GM23338 (cell line): ENCODE results near the gene EPS8. TPM values are rescaled to one million over a fixed set of nuclear protein-coding genes. Genes with fewer than 3 reads are reported as not detected.

Source experiments
- ATAC-seq: fragments of 200-7000 bp; cut with Tn5 transposase; 3 replicates; pipeline ENCODE4 v1.9.1; 2020
- DNase-seq: peaks from one replicate; pipeline ENCODE4 v3.0.0-alpha.2; 2015; ENCODE audit warnings: low spot score
- H2AFZ ChIP-seq: fragments of 200-600 bp; sonication (generic); 2 replicates; pipeline ENCODE4 v1.8.0; 2016; ENCODE audit warnings: antibody characterized with exemption, mild to moderate bottlenecking, moderate library complexity
- H3F3A ChIP-seq: fragments of 200-600 bp; sonication (generic); replicated peaks from 2 replicates; pipeline ENCODE4 v1.8.0; 2017; ENCODE audit warnings: antibody characterized with exemption, mixed run types, low read depth
- H3K27ac ChIP-seq: fragments of 200-600 bp; sonication (generic); 2 replicates; pipeline ENCODE4 v1.6.1; 2016; ENCODE audit warnings: low read depth
- H3K27me3 ChIP-seq: fragments of 200-600 bp; sonication (generic); 2 replicates; pipeline ENCODE4 v1.8.0; 2016; ENCODE audit warnings: mild to moderate bottlenecking, mixed run types, moderate library complexity; ENCODE audit not compliant: insufficient read depth
- H3K36me3 ChIP-seq: fragments of 200-600 bp; sonication (generic); 2 replicates; pipeline ENCODE4 v1.8.0; 2016; ENCODE audit warnings: mild to moderate bottlenecking; ENCODE audit not compliant: insufficient read depth
- H3K4me1 ChIP-seq: fragments of 200-600 bp; sonication (generic); 2 replicates; pipeline ENCODE4 v1.8.0; 2016; ENCODE audit warnings: mild to moderate bottlenecking, moderate library complexity; ENCODE audit not compliant: insufficient read depth
- H3K4me2 ChIP-seq: fragments of 200-600 bp; sonication (generic); 2 replicates; pipeline ENCODE4 v1.7.1; 2017; ENCODE audit warnings: mixed run types
- H3K4me3 ChIP-seq: fragments of 200-600 bp; sonication (generic); 2 replicates; pipeline ENCODE4 v1.6.1; 2016; ENCODE audit warnings: mixed run types
- H3K79me2 ChIP-seq: fragments of 200-600 bp; sonication (generic); replicated peaks from 2 replicates; pipeline ENCODE4 v1.8.0; 2017; ENCODE audit warnings: mild to moderate bottlenecking; ENCODE audit not compliant: insufficient read depth
- H3K9me2 ChIP-seq: fragments of 200-600 bp; sonication (generic); 2 replicates; pipeline ENCODE4 v1.8.0; 2017; ENCODE audit not compliant: insufficient read depth
- H4K20me1 ChIP-seq: fragments of 200-600 bp; sonication (generic); replicated peaks from 2 replicates; pipeline ENCODE4 v1.8.0; 2017; ENCODE audit warnings: mild to moderate bottlenecking; ENCODE audit not compliant: insufficient read depth
- H3K27ac Mint-ChIP-seq: 2 replicates; pipeline ENCODE4 v1.8.0; 2020; ENCODE audit warnings: inconsistent platforms, mild to moderate bottlenecking, moderate library complexity, mixed read lengths
- H3K27me3 Mint-ChIP-seq: 3 replicates; pipeline ENCODE4 v1.8.0; 2022; ENCODE audit warnings: low read depth, mild to moderate bottlenecking, moderate library complexity, mixed read lengths, inconsistent platforms; ENCODE audit not compliant: insufficient read depth, poor library complexity
- H3K36me3 Mint-ChIP-seq: 3 replicates; pipeline ENCODE4 v1.8.0; 2021; ENCODE audit warnings: low read depth, mild to moderate bottlenecking, inconsistent platforms, moderate library complexity, mixed read lengths
- H3K4me1 Mint-ChIP-seq: 3 replicates; pipeline ENCODE4 v1.8.0; 2020; ENCODE audit warnings: mild to moderate bottlenecking, inconsistent platforms, mixed read lengths
- H3K4me3 Mint-ChIP-seq: 3 replicates; pipeline ENCODE4 v1.8.0; 2021; ENCODE audit warnings: moderate library complexity, mild to moderate bottlenecking, inconsistent platforms, mixed read lengths
- H3K9me3 Mint-ChIP-seq: 3 replicates; pipeline ENCODE4 v1.8.0; 2020; ENCODE audit warnings: moderate library complexity, mild to moderate bottlenecking, inconsistent platforms, mixed read lengths
- CREB1 ChIP-seq: fragments of 250-450 bp; sonication (Bioruptor Pico); IDR thresholded peaks from 2 replicates; pipeline ENCODE4 v1.5.0; 2020; ENCODE audit warnings: low read depth, mild to moderate bottlenecking, moderate library complexity
- CTCF ChIP-seq, 2 experiments: fragments of 200-600 bp in 1 of 2; sonication (generic) in 1 of 2; conservative IDR thresholded peaks; 2 replicates each; pipeline versions ENCODE4 v1.5.1 to v1.6.1; 2016 to 2017; ENCODE audit warnings: antibody characterized with exemption in 2 of 2, low read depth in 2 of 2, mild to moderate bottlenecking in 2 of 2, moderate library complexity in 1 of 2
- EZH2 ChIP-seq: fragments of 200-600 bp; sonication (generic); IDR thresholded peaks from one replicate; pipeline ENCODE4 v1.8.0; 2017; ENCODE audit warnings: antibody characterized with exemption, mild to moderate bottlenecking, low read depth; ENCODE audit not compliant: unreplicated experiment
- JUNB ChIP-seq: IDR thresholded peaks from one replicate; pipeline ENCODE4 v1.6.1; 2016; ENCODE audit warnings: antibody characterized with exemption; ENCODE audit not compliant: unreplicated experiment
- NANOG ChIP-seq: IDR thresholded peaks from 2 replicates; pipeline ENCODE4 v1.6.1; 2016; ENCODE audit warnings: antibody characterized with exemption, borderline replicate concordance
- POLR2AphosphoS5 ChIP-seq: IDR thresholded peaks from 2 replicates; pipeline ENCODE4 v1.6.1; 2016; ENCODE audit warnings: antibody characterized with exemption, low read depth
- ZNF114 ChIP-seq: fragments of 250-450 bp; sonication (Bioruptor Pico); IDR thresholded peaks from 2 replicates; pipeline ENCODE4 v1.5.0; 2020; ENCODE audit warnings: mild to moderate bottlenecking, moderate library complexity
- ZNF331 ChIP-seq: fragments of 250-450 bp; sonication (Bioruptor Pico); IDR thresholded peaks from 2 replicates; pipeline ENCODE4 v1.5.0; 2020; ENCODE audit warnings: low read depth, mild to moderate bottlenecking, moderate library complexity
- polyA plus RNA-seq: library from polyadenylated mRNA; unstranded; fragments of >200 nt; fragmentation: Nextera tagmentation; extraction: Ambion mirVana; gene quantifications from 2 replicates; pipeline ENCODE4 v1.2.1, GENCODE V29; 2016
- total RNA-seq: library from RNA; depleted of rRNA; stranded (reverse); fragments of >200 nt; shearing (Covaris generic); gene quantifications from 2 replicates; pipeline ENCODE4 v1.2.3, GENCODE V29; 2014
- TF ChIP-seq, protein P1 (sequence below): IDR thresholded peaks from 2 replicates; pipeline ENCODE4 v1.6.1; 2016; ENCODE audit warnings: antibody characterized with exemption
- TF ChIP-seq, protein P2 (sequence below): fragments of 250-450 bp; sonication (Bioruptor Pico); IDR thresholded peaks from 2 replicates; pipeline ENCODE4 v1.5.0; 2020; ENCODE audit warnings: mild to moderate bottlenecking, moderate library complexity

The EPS8 gene
- total and polyA plus RNA-seq, 2 experiments from 2014 or later, result 3.5 to 5.4 TPM

DNA sequence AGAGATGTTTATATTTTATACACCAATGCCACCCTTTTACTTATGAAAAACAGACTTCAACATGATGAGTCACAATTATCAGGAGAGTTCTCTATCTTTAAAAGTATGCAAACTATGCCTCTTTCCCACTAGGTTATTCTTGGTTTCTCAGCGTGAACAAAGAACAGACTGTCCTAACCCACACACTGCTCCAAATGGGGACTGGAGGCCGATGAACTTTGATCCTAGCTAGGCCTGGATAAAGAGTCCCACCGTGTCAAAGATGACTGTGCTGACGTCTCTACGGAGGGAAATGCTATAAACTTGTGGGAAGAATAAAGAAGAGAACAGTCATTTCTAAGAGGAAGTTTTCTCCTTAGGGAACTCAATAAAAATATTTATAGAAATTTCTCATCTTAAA, 160.1 kb downstream of the EPS8 start:
- Histone ChIP-seq H4K20me1 (no peaks in the 10 kb centered on the region), H3K4me1 (peaks cover 14% of the 10 kb centered on the region; the same call in 1 of the 2 replicates), H3K4me3 (no peak overlapping the region), H3K27me3 (no peaks in the 10 kb centered on the region), H3K36me3 (no peaks in the 10 kb centered on the region), H3K9me2 (no peaks in the 10 kb centered on the region), H2AFZ (no peak overlapping the region), H3K27ac (no peak overlapping the region), H3K4me2 (no peak overlapping the region), H3K79me2 (no peaks in the 10 kb centered on the region), H3F3A (no peaks in the 10 kb centered on the region)
- Mint-ChIP-seq H3K4me1 (peaks cover 22% of the 10 kb centered on the region), H3K27ac (no peak overlapping the region), H3K27me3 (no peaks in the 10 kb centered on the region), H3K9me3 (no peaks in the 10 kb centered on the region), H3K4me3 (no peak overlapping the region), H3K36me3 (no peaks in the 10 kb centered on the region)
- TF ChIP-seq CTCF (conservative IDR thresholded peaks at IDR 0.05; ENCODE audit: low read depth in 2 of 2) (no peak), EZH2 (no peak), CREB1 (CRISPR knock-in tag) (no peak), POLR2AphosphoS5 (no peak)
- TF ChIP-seq, protein P1, sequence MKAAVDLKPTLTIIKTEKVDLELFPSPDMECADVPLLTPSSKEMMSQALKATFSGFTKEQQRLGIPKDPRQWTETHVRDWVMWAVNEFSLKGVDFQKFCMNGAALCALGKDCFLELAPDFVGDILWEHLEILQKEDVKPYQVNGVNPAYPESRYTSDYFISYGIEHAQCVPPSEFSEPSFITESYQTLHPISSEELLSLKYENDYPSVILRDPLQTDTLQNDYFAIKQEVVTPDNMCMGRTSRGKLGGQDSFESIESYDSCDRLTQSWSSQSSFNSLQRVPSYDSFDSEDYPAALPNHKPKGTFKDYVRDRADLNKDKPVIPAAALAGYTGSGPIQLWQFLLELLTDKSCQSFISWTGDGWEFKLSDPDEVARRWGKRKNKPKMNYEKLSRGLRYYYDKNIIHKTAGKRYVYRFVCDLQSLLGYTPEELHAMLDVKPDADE, result no peak
- peak; percentile 38 for DNase-seq
- ATAC-seq, result peak; percentile 79

DNA sequence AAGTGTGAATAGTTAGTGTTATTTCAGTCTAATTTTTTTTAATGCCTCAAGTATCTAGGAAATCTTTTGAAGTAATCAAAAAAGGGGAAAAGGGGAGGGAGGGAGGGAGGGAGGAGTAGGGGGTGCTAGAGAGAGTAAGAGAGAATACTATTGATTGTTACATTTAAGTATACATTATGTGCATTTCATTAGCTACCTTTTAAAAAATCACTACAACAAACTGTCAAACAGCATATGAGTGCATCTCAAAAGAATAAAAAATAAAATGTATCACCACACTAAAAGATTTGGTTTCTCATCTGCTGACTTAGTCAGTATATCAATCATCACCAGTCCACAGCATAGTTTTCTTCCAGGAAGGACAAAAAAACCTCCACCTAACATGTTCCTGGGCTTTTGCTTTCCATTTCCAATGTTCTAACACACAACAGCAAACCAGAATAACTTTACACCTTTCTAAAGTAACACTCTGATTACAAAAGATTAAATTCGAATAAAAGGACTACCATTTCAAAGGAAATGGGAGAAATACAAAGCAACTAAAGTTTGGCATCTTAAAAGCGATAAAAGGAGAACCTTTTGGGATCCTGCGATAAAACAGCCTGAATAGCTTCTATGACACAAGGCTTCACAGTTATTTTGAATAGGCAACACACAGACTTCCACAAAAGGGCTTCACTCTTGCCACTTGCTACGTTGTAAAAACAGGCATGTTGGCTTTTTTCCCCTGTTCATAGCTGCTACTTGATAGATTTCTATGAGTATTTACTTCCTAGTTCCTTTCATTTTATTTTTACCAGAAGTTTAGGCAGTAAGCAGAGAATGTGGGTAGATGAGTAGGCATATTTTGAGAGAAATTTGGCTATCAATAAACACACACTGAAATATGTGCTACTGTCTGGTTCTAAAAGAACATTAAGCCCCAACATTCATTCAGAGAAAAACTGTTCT, 160.9 kb downstream of the EPS8 start:
- Mint-ChIP-seq H3K9me3 (no peaks in the 10 kb centered on the region), H3K36me3 (no peaks in the 10 kb centered on the region), H3K4me1 (peaks cover 22% of the 10 kb centered on the region), H3K4me3 (no peak overlapping the region), H3K27ac (no peak overlapping the region), H3K27me3 (no peaks in the 10 kb centered on the region)
- Histone ChIP-seq H3K36me3 (no peaks in the 10 kb centered on the region), H3K79me2 (no peaks in the 10 kb centered on the region), H3K4me2 (no peak overlapping the region), H3K9me2 (no peaks in the 10 kb centered on the region), H3K4me3 (no peak overlapping the region), H3F3A (no peaks in the 10 kb centered on the region), H3K27me3 (no peaks in the 10 kb centered on the region), H3K27ac (no peak overlapping the region), H2AFZ (no peak overlapping the region), H4K20me1 (no peaks in the 10 kb centered on the region), H3K4me1 (peaks cover 14% of the 10 kb centered on the region; the same call in 1 of the 2 replicates)
- no peak for DNase-seq
- no peak for ATAC-seq
- TF ChIP-seq JUNB (no peak), ZNF114 (CRISPR knock-in tag) (no peak), EZH2 (no peak), ZNF331 (CRISPR knock-in tag) (no peak), NANOG (no peak), CREB1 (CRISPR knock-in tag) (no peak)
- TF ChIP-seq, protein P2, sequence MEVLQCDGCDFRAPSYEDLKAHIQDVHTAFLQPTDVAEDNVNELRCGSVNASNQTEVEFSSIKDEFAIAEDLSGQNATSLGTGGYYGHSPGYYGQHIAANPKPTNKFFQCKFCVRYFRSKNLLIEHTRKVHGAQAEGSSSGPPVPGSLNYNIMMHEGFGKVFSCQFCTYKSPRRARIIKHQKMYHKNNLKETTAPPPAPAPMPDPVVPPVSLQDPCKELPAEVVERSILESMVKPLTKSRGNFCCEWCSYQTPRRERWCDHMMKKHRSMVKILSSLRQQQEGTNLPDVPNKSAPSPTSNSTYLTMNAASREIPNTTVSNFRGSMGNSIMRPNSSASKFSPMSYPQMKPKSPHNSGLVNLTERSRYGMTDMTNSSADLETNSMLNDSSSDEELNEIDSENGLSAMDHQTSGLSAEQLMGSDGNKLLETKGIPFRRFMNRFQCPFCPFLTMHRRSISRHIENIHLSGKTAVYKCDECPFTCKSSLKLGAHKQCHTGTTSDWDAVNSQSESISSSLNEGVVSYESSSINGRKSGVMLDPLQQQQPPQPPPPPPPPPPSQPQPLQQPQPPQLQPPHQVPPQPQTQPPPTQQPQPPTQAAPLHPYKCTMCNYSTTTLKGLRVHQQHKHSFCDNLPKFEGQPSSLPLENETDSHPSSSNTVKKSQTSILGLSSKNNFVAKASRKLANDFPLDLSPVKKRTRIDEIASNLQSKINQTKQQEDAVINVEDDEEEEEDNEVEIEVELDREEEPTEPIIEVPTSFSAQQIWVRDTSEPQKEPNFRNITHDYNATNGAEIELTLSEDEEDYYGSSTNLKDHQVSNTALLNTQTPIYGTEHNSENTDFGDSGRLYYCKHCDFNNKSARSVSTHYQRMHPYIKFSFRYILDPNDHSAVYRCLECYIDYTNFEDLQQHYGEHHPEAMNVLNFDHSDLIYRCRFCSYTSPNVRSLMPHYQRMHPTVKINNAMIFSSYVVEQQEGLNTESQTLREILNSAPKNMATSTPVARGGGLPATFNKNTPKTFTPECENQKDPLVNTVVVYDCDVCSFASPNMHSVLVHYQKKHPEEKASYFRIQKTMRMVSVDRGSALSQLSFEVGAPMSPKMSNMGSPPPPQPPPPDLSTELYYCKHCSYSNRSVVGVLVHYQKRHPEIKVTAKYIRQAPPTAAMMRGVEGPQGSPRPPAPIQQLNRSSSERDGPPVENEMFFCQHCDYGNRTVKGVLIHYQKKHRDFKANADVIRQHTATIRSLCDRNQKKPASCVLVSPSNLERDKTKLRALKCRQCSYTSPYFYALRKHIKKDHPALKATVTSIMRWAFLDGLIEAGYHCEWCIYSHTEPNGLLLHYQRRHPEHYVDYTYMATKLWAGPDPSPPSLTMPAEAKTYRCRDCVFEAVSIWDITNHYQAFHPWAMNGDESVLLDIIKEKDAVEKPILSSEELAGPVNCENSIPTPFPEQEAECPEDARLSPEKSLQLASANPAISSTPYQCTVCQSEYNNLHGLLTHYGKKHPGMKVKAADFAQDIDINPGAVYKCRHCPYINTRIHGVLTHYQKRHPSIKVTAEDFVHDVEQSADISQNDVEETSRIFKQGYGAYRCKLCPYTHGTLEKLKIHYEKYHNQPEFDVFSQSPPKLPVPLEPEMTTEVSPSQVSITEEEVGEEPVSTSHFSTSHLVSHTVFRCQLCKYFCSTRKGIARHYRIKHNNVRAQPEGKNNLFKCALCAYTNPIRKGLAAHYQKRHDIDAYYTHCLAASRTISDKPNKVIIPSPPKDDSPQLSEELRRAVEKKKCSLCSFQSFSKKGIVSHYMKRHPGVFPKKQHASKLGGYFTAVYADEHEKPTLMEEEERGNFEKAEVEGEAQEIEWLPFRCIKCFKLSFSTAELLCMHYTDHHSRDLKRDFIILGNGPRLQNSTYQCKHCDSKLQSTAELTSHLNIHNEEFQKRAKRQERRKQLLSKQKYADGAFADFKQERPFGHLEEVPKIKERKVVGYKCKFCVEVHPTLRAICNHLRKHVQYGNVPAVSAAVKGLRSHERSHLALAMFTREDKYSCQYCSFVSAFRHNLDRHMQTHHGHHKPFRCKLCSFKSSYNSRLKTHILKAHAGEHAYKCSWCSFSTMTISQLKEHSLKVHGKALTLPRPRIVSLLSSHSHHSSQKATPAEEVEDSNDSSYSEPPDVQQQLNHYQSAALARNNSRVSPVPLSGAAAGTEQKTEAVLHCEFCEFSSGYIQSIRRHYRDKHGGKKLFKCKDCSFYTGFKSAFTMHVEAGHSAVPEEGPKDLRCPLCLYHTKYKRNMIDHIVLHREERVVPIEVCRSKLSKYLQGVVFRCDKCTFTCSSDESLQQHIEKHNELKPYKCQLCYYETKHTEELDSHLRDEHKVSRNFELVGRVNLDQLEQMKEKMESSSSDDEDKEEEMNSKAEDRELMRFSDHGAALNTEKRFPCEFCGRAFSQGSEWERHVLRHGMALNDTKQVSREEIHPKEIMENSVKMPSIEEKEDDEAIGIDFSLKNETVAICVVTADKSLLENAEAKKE, result no peak
- TF ChIP-seq, protein P1, result no peak
